Stimulated activated CD4-positive, alpha-beta T cell treated with anti-CD3 and anti-CD28 coated beads, Interleukin-1b, Interleukin-23, amount 100 ng/mL, for 1 hour (primary cell): Measurements from ENCODE around the gene CHCT1.
"Not testable (repeated sequence)": the region's sequence is repeated elsewhere in the genome, so short reads cannot be mapped to it uniquely, and the experiment has no call there.

Source experiments
- DNase-seq, 2 donors: peaks; one replicate each; pipeline ENCODE4 v3.0.0-alpha.2; 2020; ENCODE audit warnings: low read depth in 2 of 2

Gene CHCT1

DNA sequence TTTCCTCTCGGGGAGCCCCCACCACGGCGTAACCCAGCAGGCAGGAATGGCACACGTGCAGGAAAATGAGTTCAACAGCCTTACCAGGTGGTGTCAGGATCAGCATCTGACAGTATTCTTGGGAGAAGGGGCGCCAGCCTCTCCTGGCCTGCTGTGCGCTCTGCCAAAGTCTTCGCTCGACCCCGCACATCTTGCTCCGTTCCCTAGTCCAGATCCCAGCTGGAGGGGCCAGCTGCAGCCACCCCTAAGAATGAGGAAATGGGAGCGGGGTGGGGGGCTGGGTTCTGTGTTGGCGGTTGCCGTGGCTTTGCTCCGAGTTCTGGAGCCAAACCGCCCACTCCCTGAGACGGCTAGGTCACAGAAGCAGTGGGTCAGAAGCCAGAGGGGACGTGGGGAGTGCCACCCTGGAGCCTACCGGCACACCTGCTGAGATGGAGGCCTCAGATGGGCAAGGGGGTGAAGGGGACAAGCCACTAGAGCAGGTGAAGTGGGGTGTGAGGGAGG lies at the start of gene CHCT1:
TSS of gene CHCT1 (plus strand) at position 328 of the 504 bp plus-strand sequence. CDS start at position 432, 104 bp downstream.
- no peak for DNase-seq

DNA sequence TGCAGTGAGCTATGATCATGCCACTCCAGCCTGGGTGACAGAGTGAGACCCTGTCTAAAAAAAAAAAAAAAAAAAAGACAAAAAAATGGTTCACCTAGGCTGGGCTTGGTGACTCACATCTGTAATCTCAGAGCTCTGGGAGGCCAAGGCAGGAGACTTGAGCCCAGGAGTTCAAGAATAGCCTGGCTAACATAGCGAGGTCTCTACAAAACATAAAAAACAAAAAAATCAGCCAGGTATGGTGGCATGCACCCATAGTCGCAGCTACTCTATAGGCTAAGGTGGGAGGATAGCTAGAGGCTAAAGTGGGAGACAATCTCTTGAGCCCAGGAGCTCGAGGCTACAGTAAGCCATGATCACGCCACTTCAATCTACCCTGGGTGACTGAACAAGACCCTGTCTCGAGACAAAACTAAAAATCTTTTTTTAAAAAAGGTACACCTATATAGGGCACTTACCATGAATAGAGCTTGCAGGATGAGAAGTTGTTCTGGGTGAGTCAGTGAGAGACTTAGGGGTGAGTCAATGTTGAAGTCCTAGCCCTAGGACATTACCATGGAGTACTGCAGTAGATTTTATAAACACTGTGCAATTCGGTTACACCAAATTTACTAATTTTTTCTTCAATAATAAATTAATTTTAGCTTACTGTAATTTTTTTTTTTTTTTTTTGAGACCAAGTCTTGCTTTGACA lies 49.4 kb upstream of the CHCT1 start:
- no peak for DNase-seq

DNA sequence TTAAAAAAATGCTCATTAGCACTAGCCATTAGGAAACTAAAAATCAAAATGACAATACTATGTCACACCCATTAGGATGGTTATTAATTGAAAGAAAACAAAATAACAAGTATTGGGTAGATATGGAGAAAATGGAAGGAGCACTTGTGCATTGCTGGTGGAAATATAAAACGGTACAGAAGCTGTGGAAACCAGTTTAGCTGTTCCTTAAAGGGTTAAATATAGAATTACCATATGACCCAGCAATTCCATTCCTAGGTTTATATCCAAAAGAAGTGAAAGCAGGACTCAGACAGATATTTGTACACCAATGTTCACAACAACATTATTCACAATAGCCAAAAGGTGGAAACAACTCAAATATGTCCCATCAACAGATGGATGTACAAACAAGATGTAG lies 44.1 kb upstream of the CHCT1 start:
- not testable (repeated sequence) for DNase-seq

DNA sequence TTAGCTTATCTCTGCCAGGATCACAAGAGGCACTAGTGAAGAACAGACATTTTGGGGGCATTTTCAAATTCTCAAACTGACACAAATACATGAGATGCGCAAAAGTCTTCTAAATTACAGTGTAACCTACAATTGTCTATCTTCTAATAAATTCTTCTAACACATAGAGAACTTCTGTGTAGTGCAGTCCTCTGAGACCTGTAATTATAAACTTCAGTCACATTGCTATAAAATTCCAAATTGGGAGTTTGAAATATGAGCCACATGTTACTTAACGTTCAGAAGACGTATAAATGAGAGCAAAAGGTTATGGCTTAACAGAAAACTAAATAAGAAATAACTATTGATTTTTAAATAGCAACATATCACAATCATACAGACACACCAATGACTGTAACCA lies 42.8 kb upstream of the CHCT1 start:
- DNase-seq: not testable (repeated sequence)

- DNase-seq: no peak
These were observed 40.3 kb upstream of the CHCT1 start for GRCh38 chr17:60381958-60382357.

GRCh38 chr17:60383379-60383778 lies 38.9 kb upstream of the CHCT1 start:
- no peak for DNase-seq

- not testable (repeated sequence) for DNase-seq
These were observed 37.4 kb upstream of the CHCT1 start for GRCh38 chr17:60384921-60385320.

DNA sequence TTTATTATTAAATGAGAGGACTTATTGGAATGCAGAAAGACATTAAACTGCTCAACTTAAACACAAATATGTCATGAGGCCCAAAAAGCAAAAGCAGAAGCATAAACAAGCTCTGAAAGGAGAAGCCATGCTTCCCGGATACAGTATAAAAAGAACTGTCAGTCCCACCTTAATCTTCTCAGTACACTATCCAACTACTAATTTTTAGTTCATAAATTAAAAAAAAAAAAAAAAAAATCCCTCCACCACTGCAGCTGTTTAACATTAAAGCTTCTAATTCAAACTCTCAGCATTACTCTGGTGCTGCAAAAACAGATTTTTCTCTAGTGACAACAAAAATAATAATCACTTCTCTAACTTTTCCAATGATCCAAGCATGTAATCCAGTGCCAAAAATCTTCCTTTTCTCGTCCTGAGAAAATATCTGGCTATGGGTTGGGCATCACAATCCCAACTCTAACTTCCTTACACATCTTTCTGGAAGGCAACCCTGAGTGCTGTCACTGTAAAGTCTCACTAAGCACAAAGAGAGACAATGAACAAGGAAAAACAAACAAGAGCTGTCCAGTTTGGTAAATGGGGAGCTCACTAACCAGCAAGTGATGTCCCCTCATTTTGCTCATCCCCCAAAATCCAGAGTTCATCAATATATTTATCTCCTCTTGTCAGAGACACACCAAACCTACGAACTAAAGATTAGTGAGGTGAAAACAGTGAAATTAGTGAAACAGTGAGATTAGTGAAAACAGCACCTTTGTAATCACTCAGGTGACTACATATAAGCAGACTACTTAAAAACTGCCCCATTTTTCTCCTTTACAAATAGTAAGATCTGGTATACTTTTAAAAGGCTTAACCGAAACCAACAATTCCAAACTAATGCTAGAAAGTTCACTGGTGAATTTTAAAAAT lies 35.9 kb upstream of the CHCT1 start:
- DNase-seq: no peak

- DNase-seq: no peak
These were observed 34.6 kb upstream of the CHCT1 start for GRCh38 chr17:60387666-60388065.

- DNase-seq: no peak
These were observed 33.5 kb upstream of the CHCT1 start for GRCh38 chr17:60388742-60389141.

- DNase-seq: no peak
These were observed 32.1 kb upstream of the CHCT1 start for GRCh38 chr17:60390186-60390585.

- no peak for DNase-seq
These were observed 31.3 kb upstream of the CHCT1 start for GRCh38 chr17:60390925-60391470.

DNA sequence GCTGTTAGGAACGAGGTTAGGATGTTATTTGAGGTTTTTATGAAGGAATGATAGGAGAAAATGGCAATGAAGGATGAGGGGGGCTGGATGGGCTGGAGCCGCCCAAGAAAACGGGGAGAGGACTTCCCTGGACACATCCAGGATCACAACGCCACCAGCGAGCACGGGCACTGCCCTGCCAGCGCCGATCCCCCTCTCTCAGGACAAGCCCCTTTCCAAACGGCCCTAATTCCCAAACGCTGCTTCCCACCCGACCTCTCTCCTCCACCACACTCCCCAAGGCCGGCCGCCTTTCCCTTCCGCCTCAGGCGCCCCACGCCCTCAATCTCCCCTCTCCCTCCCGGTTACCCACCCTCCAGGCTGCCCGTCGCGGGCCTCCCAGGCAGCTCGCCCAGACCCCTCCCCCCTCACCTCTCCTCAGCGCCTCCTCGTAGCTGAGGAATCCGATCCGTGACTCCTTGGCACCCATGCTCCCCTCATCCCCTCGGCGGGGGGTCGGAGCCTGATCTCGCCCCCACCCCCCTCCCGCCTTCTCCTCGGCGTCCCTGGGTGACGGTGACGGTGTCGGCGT lies 30.7 kb upstream of the CHCT1 start:
- DNase-seq: no peak

GRCh38 chr17:60392042-60392844 lies 30.0 kb upstream of the CHCT1 start, which contains the start of gene USP32:
TSS of gene USP32 (minus strand) at chr17:60392133. CDS start at chr17:60391939, 194 bp downstream.
- peak; percentile 95 to 99 for DNase-seq

- DNase-seq: no peak
These were observed 29.2 kb upstream of the CHCT1 start for GRCh38 chr17:60392845-60393702.

- DNase-seq: no peak
These were observed 28.2 kb upstream of the CHCT1 start for GRCh38 chr17:60393840-60394723.

DNA sequence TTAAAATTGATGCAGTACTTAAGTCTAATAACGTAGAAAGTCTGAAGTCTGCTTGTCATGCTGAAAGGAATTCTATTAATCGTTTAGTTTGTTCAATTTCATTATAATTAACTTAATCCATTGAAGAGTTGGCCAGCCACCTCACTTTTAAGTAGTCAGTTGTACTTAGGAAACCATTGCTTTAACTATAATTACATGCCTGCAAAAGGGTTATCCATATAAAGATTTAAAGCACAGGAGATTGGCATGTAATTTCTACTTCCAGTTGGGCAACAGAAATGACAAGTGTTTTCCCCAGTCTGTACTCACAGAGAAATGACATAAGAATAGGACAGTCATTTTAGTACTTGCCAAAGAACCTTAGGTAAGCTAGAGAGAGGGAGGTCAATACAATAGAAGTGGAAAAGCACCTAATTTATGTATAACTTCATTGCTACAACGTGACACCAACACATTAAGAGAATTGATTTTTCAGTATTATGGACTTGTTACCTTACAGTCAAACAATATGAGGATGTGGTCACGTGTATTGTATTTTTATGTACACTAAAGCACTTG lies 26.7 kb upstream of the CHCT1 start:
- DNase-seq: no peak

DNA sequence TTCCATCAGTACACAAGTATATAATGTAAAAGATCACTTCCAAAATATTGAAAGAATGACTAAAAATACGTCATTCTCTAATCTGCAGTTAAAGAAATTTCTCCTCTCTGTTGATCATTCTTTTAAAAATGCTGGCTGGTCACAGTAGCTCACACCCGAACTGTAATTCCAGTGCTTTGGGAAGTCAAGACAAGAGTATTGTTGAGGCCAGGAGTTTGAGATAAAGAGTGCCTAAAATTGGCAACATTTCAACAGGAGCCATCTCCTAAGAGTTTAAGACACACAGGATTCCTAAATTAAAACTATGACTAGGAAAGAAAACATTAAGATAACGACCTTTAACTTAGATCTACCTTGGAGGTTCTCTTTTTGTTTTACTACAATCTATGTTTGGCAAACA lies 25.9 kb upstream of the CHCT1 start:
- no peak for DNase-seq
